GM23248 (cell line): ENCODE data around the gene GPATCH8. TPM values are rescaled to one million over a fixed set of nuclear protein-coding genes. Genes with fewer than 3 reads are reported as not detected.
A peak's percentile ranks its signal among the peaks of the same experiment; 100 is the strongest.

Experiments
- DNase-seq: peaks from one replicate; pipeline ENCODE4 v3.0.0-alpha.2; 2015
- H2AFZ ChIP-seq: fragments of 200-600 bp; sonication (generic); 2 replicates; pipeline ENCODE4 v1.6.1; 2016; ENCODE audit warnings: antibody characterized with exemption
- H3F3A ChIP-seq: fragments of 200-600 bp; sonication (generic); 2 replicates; pipeline ENCODE4 v1.6.1; 2016; ENCODE audit warnings: mild to moderate bottlenecking, antibody characterized with exemption, mixed run types; ENCODE audit not compliant: insufficient read depth
- H3K27ac ChIP-seq: fragments of 200-600 bp; sonication (generic); 2 replicates; pipeline ENCODE4 v1.5.1; 2016; ENCODE audit warnings: mild to moderate bottlenecking
- H3K27me3 ChIP-seq: fragments of 200-600 bp; sonication (generic); replicated peaks from 2 replicates; pipeline ENCODE4 v1.6.1; 2016; ENCODE audit warnings: mild to moderate bottlenecking; ENCODE audit not compliant: insufficient read depth
- H3K36me3 ChIP-seq: fragments of 200-600 bp; sonication (generic); 2 replicates; pipeline ENCODE4 v1.6.1; 2016; ENCODE audit warnings: low read depth, mild to moderate bottlenecking
- H3K4me1 ChIP-seq: fragments of 200-600 bp; sonication (generic); 2 replicates; pipeline ENCODE4 v1.6.1; 2016; ENCODE audit warnings: mild to moderate bottlenecking; ENCODE audit not compliant: insufficient read depth
- H3K4me2 ChIP-seq: fragments of 200-600 bp; sonication (generic); one replicate; pipeline ENCODE4 v1.6.1; 2016; ENCODE audit warnings: mild to moderate bottlenecking; ENCODE audit not compliant: unreplicated experiment
- H3K4me3 ChIP-seq: fragments of 200-600 bp; sonication (generic); 2 replicates; pipeline ENCODE4 v1.5.1; 2016; ENCODE audit warnings: mild to moderate bottlenecking
- H3K79me2 ChIP-seq: fragments of 200-600 bp; sonication (generic); 2 replicates; pipeline ENCODE4 v1.6.1; 2016; ENCODE audit warnings: mild to moderate bottlenecking; ENCODE audit not compliant: insufficient read depth
- H3K9ac ChIP-seq: fragments of 200-600 bp; sonication (generic); 2 replicates; pipeline ENCODE4 v1.6.1; 2016; ENCODE audit warnings: mild to moderate bottlenecking
- H3K9me2 ChIP-seq: fragments of 200-600 bp; sonication (generic); 2 replicates; pipeline ENCODE4 v1.6.1; 2016; ENCODE audit warnings: mixed run types, mild to moderate bottlenecking, moderate library complexity; ENCODE audit not compliant: insufficient read depth
- H3K9me3 ChIP-seq: fragments of 200-600 bp; sonication (generic); one replicate; pipeline ENCODE4 v1.6.1; 2017; ENCODE audit warnings: low read depth
- H4K20me1 ChIP-seq: fragments of 200-600 bp; sonication (generic); 2 replicates; pipeline ENCODE4 v1.6.0; 2016; ENCODE audit not compliant: insufficient read depth
- EZH2 ChIP-seq: fragments of 200-600 bp; sonication (generic); IDR thresholded peaks from 2 replicates; pipeline ENCODE4 v1.6.1; 2018; ENCODE audit warnings: antibody characterized with exemption, mild to moderate bottlenecking; ENCODE audit not compliant: insufficient read depth, poor library complexity, severe bottlenecking
- EZH2phosphoT487 ChIP-seq: fragments of 200-600 bp; sonication (generic); IDR thresholded peaks from 2 replicates; pipeline ENCODE4 v1.6.1; 2018; ENCODE audit warnings: antibody characterized with exemption, moderate library complexity, mild to moderate bottlenecking, low read depth; ENCODE audit not compliant: insufficient read depth
- WGBS, 2 experiments: methylation state at CpG; one replicate each; pipeline ENCODE4 v1.1.6; 2015 to 2017; ENCODE audit warnings: low lambda C conversion rate in 2 of 2, low coverage in 1 of 2; ENCODE audit errors: missing lambda C conversion rate in 2 of 2; 5-methylcytosine and 5-hydroxymethylcytosine counted together
- in situ Hi-C: fragments of 300-500 bp; cut with MboI; formaldehyde crosslinking; loops from 2 replicates; pipeline ENCODE4 v1.15.0; 2020
- polyA plus RNA-seq: library from polyadenylated mRNA; unstranded; fragments of >200 nt; fragmentation: Nextera tagmentation; extraction: Ambion mirVana; gene quantifications from 2 replicates; pipeline ENCODE4 v1.2.1, GENCODE V29; 2016
- total RNA-seq: library from RNA; depleted of rRNA; stranded (reverse); fragments of >200 nt; shearing (Covaris generic); gene quantifications from 2 replicates; pipeline ENCODE4 v1.2.3, GENCODE V29; 2014; rRNA removed

GPATCH8 gene
- total RNA-seq, result 18.0 and 24.7 TPM in 2 replicates
- polyA plus RNA-seq, result 28.4 and 29.4 TPM in 2 replicates

DNA sequence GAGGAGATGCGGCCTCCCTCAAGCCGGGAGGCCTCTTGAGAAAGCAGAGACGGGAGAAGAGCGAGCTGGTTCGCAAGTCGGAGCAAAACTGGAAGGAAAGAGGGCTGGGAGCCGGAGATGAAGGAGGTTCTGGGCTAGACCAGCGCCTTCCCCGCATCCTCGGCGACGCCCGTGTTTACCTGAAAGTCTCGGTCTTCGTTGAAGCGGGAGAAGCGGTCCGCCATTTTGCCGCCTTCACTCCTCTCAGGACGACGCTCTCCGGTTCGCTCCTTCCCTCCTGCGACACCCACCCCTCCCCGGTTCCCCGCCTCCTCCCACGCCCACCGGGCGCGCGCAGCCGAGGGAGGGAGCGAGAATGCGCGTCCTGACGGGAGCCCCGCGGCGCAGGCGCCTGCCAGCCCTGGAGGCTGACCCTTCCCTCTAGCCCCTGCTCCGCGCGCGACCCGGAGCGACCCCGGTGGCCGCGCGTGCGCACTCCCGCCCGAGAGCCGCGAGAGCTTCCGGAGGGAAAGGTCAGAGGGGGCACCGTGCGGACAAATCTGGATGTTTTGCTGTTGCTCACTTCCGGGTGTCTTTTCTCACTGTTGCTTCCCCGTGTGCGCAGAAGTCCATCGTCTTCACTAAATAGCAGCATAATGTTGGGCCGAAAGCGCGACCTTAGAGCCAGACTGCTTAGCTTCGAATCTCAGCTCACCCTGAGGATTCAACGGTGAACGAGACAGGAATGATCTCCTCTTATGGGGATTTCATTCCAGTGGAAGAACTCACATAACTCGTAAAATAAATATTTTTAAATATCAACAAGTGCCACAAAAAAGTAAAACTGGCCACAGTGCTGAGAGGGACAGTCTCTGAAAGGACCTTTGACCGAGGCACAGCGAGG is at the start of gene GPATCH8:
Gene GPATCH8 (minus strand): TSS at position 260 of the 883 bp plus-strand sequence. CDS start 36 bp downstream, at position 224.
- Histone ChIP-seq H3K9me2 (no peaks in the 10 kb centered on the region), H3K4me3 (peak within 1 kb of the TSS; percentile 95), H3K4me1 (peaks cover 33% of the 10 kb centered on the region), H3K9me3 (no peaks in the 10 kb centered on the region), H2AFZ (peak within 1 kb of the TSS; percentile 93), H4K20me1 (peaks cover 8% of the 10 kb centered on the region), H3K9ac (peak within 1 kb of the TSS; percentile 94), H3F3A (peaks cover 32% of the 10 kb centered on the region; the same call in 1 of the 2 replicates), H3K79me2 (peaks cover 46% of the 10 kb centered on the region), H3K36me3 (no peaks in the 10 kb centered on the region), H3K4me2 (peak within 1 kb of the TSS; percentile 94), H3K27me3 (no peaks in the 10 kb centered on the region), H3K27ac (peak within 1 kb of the TSS; percentile 91)
- TF ChIP-seq EZH2phosphoT487 (no peak), EZH2 (no peak)
- WGBS, 2 experiments, result 1% methylated on average over 44 to 47 of the region's 71 CpGs
- in situ Hi-C loops, result no loop called here
- peak; percentile 95 for DNase-seq

DNA sequence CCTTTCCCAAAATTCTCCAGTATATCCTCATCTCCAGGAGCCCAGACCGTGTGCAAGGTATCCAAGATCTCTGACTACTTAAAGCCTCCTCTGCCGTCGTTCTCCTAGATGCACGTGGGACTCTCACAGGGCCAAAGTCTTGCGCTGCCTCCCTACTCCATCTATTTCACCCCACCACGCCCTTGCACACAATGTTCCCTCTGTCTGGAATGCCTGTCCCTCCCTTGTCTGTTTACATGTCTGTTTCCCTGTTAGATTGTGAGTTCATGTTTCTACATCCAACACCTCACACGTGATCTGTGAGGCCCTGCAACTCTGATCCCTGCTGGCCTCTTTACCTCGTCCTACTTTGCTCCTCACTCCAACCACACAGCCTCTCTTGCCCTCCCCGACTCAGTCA is 49.2 kb upstream of the GPATCH8 start:
- no peak overlapping the region for H3K4me2 ChIP-seq
- H3F3A ChIP-seq, result peaks cover 11% of the 10 kb centered on the region; the same call in 1 of the 2 replicates
- peak overlapping the region; percentile 19; the same call in 1 of the 2 replicates for H2AFZ ChIP-seq
- no peak for DNase-seq
- no peak overlapping the region for H3K4me3 ChIP-seq
- in situ Hi-C loops, result no loop called here
- TF ChIP-seq EZH2 (no peak), EZH2phosphoT487 (no peak)
- peaks cover 21% of the 10 kb centered on the region for H3K4me1 ChIP-seq
- no peaks in the 10 kb centered on the region for H3K27me3 ChIP-seq
- no peaks in the 10 kb centered on the region for H4K20me1 ChIP-seq
- no peaks in the 10 kb centered on the region for H3K79me2 ChIP-seq
- WGBS, 2 experiments, result 34 to 35% methylated on average over 9 of the region's 9 CpGs
- no peaks in the 10 kb centered on the region for H3K9me3 ChIP-seq
- no peaks in the 10 kb centered on the region for H3K9me2 ChIP-seq
- no peaks in the 10 kb centered on the region for H3K36me3 ChIP-seq
- no peak overlapping the region for H3K9ac ChIP-seq
- no peak overlapping the region for H3K27ac ChIP-seq

DNA sequence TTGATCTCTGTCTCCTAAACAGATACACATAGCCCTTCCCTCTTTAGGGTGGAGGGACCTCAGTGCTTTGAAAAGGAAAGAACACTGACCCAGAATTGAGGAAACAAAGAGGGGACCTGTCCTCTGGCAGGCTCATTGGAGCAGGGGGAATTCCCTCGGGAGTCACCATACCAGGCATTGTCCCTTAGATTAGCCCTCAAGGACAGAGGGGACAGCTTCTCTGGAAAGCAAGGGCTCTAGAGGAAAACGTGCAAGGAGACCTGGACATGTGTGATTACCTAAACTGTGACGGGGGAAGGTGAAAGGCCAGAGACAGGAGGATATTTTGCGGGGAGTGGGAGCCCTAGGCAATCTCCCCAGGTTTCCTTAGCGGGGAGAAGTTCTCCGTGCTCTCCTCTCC is 46.5 kb upstream of the GPATCH8 start:
- no peak overlapping the region for H3K27ac ChIP-seq
- no peak overlapping the region for H3K4me3 ChIP-seq
- H3F3A ChIP-seq, result peaks cover 16% of the 10 kb centered on the region
- H3K36me3 ChIP-seq, result no peaks in the 10 kb centered on the region
- no peaks in the 10 kb centered on the region for H3K27me3 ChIP-seq
- H3K9ac ChIP-seq, result no peak overlapping the region
- in situ Hi-C loops, result loop anchor here (25.0 kb wide), 1 partner anchor 337 kb away; the partner anchor contains the start of gene UBTF
- no peaks in the 10 kb centered on the region for H4K20me1 ChIP-seq
- H3K4me1 ChIP-seq, result peaks cover 39% of the 10 kb centered on the region
- WGBS, 2 experiments, result 79 to 83% methylated on average over 6 of the region's 6 CpGs
- TF ChIP-seq EZH2phosphoT487 (no peak), EZH2 (no peak)
- DNase-seq, result no peak
- H2AFZ ChIP-seq, result no peak overlapping the region
- no peaks in the 10 kb centered on the region for H3K79me2 ChIP-seq
- no peaks in the 10 kb centered on the region for H3K9me3 ChIP-seq
- no peaks in the 10 kb centered on the region for H3K9me2 ChIP-seq
- H3K4me2 ChIP-seq, result no peak overlapping the region

DNA sequence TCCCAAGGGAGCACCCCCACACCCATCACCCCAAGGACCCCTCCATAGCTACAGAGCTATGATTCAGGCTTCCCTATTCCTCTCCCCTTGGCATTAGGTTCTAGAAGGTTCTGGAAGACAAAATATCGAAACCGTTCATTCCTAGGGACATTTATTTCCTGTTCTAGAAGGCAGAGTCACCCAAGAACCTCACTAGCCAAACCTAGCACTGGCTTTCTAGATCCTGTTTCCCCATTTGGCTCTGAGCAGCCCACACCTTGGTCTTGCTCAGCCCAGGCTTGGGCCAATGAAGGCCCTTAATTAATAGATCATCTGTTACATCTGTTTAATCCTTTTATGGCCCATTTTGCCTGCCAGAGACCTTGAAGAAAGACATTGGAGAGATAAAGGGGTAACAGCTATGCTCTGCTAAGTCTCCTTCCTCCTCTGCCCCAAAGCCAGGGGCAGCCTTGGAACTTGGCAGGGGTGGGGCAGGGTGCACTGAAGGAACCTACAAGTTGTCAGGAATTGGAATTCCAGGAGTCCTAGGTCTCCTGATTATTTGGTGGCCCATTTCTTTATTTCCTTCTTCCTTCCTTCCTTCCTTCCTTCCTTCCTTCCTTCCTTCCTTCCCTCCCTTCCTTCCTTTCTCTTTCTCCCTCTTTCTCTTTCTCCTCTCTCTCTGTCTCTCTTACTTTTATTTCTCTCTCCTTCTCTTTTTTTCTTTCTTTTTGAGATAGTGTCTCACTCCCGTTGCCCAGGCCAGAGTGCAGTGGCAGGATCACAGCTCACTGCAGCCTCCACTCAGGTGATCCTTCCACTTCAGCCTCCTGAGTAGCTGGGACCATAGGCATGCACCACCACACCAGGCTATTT is 45.4 kb upstream of the GPATCH8 start:
- H4K20me1 ChIP-seq, result no peaks in the 10 kb centered on the region
- no peak overlapping the region for H3K9ac ChIP-seq
- H3F3A ChIP-seq, result peaks cover 25% of the 10 kb centered on the region
- peak overlapping the region; percentile 22; the same call in 1 of the 2 replicates for H2AFZ ChIP-seq
- H3K36me3 ChIP-seq, result no peaks in the 10 kb centered on the region
- TF ChIP-seq EZH2 (no peak), EZH2phosphoT487 (no peak)
- H3K4me3 ChIP-seq, result no peak overlapping the region
- in situ Hi-C loops, result loop anchor here (25.0 kb wide), 1 partner anchor 336 kb away; the partner anchor contains the start of gene UBTF
- no peak overlapping the region for H3K4me2 ChIP-seq
- no peaks in the 10 kb centered on the region for H3K79me2 ChIP-seq
- H3K27ac ChIP-seq, result no peak overlapping the region
- H3K4me1 ChIP-seq, result peaks cover 49% of the 10 kb centered on the region
- DNase-seq, result no peak
- no peaks in the 10 kb centered on the region for H3K9me2 ChIP-seq
- WGBS, 2 experiments, result 90 to 92% methylated on average over 3 of the region's 3 CpGs
- no peaks in the 10 kb centered on the region for H3K27me3 ChIP-seq
- H3K9me3 ChIP-seq, result no peaks in the 10 kb centered on the region
